Left renal pelvis (tissue), 4 donors: Measurements from ENCODE around the gene LAMA2. TPM values are rescaled to one million over a fixed set of nuclear protein-coding genes. Genes with fewer than 3 reads are reported as not detected.

ENCODE experiments used
- DNase-seq, 4 donors: peaks; one replicate each; pipeline ENCODE4 v3.0.0-alpha.2; 2013; ENCODE audit warnings: low read depth in 4 of 4, low spot score in 3 of 4
- polyA plus RNA-seq, 4 donors: library from polyadenylated mRNA; unstranded; fragments of 120-200 nt; gene quantifications; one replicate each; pipeline ENCODE4 v1.2.1, GENCODE V29; 2013; ENCODE audit not compliant: insufficient read length in 4 of 4

LAMA2 gene
- polyA plus RNA-seq, 4 donors, result 25.7 to 67.5 (median 34.6) TPM

DNA sequence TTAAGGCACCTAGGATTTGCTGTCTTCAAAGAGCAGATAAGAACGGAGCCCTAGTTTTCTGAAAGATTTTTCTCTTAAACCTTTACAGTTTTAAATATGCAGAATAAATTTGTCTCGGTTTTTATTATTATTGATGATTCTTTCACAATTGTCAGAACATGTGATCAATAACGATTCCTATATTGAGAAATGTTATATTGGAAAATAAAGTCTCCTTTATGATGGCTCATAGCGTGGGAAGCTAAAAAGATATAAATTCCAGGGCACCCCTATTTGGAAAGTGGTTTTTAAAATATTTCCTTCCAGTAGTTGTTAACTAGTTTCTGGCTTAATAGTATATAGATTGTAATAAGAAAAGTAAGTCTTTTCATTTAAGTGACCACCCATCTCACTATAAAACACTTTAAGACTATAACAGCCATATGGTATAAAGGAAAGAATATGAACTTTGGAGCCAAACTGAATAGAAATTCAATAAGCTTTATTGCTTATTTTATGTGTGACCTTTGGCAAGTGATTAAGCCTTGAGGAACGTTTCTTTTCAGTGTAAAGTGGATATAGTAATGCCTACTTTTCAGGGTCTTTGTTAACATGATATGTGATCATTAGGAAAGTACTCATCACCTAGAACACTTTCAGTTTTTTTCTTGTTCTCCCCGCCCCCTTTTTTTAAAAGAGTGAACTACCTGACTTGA is 369.6 kb downstream of the LAMA2 start:
- no peak for DNase-seq

- no peak for DNase-seq
These were observed 370.3 kb downstream of the LAMA2 start for GRCh38 chr6:129253242-129253641.

- DNase-seq, result no peak
These were observed 370.8 kb downstream of the LAMA2 start for GRCh38 chr6:129253727-129254126.

DNA sequence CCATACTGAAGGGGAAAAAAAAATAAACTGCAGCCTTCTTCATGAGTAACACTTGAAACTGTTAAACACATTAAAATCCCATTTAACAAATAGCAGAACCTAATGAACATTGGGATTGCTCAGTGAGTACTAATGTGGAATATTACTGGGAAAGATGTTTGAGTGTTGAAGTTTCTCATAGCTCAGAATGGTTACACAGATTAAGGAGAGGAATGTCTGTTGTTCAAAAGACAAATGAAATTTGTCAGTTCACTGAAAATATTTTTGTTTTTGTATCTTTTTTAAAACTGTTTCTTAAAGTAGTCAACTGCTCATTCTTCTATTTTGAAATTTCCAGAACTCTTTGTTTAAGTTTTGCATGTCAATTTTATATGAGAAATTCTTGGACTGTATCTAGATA is 374.3 kb downstream of the LAMA2 start:
- no peak for DNase-seq

DNA sequence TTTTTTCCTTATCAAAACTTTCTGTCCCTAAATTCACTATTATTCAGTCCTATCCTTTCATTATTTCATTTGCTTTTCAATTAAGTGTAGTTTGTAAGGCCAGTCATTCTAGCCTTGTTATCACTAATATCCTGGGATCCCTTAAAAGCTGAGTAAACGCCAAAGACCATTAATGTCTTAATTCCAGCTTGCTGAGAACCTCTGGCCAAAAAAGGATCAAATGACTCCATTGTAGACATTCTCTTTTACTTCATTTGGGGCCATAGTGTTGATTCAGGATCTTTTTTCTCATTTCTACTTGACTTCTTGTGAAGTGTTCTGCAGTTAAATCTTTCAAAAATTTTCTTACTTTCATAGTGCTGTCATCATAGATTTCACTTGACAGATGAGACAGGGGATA is 379.7 kb downstream of the LAMA2 start:
- no peak for DNase-seq

GRCh38 chr6:129263176-129263575 is 380.2 kb downstream of the LAMA2 start:
- no peak for DNase-seq

DNA sequence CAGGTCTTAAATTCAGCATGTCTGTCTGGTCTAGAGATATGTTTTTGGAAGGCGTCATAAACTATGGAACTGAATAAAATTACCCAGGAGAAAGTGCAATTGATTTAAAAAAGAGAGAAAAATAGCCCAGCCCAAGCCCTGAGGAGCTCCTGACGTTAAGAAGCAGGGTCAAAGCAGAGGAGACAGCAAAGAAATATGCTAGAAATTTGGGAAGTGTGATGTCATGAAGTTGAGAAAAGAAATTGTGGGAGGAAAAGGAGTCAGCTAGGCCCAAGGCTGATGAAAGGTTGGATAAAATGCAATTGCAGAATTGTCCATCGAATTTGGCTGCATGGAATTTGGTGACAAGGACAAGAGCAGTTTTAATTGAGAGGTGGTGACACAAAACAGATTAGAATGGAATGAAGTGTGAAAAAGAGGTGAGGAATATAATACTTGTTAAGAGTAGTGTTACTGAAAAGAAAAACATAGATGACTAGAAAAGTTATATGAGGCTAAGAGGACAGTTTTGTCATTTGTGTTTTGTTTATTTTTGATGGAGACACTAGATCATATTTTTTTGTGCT is 381.6 kb downstream of the LAMA2 start:
- DNase-seq, result no peak

GRCh38 chr6:129267028-129267427 is 384.1 kb downstream of the LAMA2 start:
- DNase-seq, result no peak

GRCh38 chr6:129269076-129269475 is 386.1 kb downstream of the LAMA2 start:
- no peak for DNase-seq

- DNase-seq, result no peak
These were observed 387.0 kb downstream of the LAMA2 start for GRCh38 chr6:129269891-129270290.

- DNase-seq, result no peak
These were observed 387.5 kb downstream of the LAMA2 start for GRCh38 chr6:129270450-129270849.

DNA sequence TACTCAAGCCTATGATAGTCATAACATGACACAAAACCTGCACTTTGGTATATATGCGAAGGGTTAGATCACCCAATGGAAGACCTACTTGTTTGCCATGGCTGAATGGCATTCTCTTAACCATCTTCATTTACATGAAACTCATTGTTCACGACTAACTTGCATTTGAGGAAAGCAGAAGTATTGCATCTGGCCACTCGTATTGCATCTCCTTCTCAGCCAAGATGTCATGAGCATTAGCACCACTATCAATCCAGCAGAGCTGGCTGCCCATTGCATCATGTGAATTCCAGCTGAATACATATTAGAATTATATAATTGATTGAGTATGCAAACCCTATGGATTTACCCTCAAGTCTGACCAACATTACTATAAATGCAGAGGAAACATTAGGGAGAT is 390.2 kb downstream of the LAMA2 start:
- no peak for DNase-seq

DNA sequence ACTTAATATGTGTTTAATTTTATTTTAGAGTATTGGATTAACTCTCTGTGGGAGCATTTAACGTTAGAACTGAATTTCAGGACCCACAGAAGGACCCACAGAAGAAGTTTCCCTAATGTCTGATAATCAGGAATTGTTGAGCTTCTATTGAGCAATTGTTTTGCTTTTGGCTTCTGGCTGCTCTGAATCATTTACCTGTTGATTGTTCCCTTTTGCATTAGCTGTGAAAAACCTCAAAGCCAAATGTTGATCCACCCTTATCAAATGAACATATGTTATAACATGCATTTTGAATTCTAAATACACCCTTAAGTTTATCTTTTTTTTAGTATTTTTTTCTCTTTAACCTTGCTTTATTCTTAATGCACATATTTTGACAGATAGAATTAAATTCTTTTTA is 393.5 kb downstream of the LAMA2 start:
- DNase-seq, result no peak

DNA sequence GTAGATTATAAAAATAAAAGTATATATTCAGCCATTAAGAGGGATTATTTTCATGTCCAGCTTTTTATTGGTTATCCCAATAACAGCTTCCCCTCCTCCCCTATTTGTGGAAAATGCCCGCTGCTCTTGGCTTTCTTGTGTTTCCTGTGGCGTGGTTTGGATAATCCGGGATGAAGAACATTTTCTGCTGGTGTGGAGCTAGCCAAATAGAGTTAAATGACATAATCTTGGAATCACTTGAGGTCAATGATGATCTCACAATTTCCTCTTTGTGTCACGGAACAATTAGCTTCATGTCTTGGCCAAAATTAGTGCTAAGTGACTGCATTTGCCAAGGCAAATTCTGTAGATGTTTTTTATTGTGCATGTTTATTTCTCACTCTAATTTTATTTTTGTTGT is 394.0 kb downstream of the LAMA2 start:
- DNase-seq, result no peak

- no peak for DNase-seq
These were observed 396.7 kb downstream of the LAMA2 start for GRCh38 chr6:129279343-129280292.

DNA sequence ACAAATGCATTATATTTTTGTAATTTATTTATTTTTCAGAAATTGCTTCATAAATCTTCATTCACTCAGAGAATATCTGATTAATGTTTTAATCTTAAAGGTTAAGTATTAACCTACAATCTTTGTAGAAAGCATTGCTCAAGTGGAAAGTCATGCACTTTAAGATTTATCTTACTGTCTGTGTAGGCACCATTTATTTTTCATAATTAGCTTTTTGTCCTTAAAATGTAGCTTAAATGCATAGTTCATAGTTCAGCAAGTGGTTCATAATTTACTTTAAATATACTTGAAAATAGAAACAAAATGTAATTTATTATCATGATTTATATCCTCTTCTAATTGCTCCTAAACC is 397.3 kb downstream of the LAMA2 start:
- DNase-seq, result peak in 3 of 4 donors; percentile 4 to 27 (median 14)

- peak in 3 of 4 donors; percentile 12 to 23 (median 17) for DNase-seq
These were observed 397.8 kb downstream of the LAMA2 start for GRCh38 chr6:129280749-129281148.

GRCh38 chr6:129281168-129281796 is 398.3 kb downstream of the LAMA2 start:
- no peak for DNase-seq

GRCh38 chr6:129282019-129282418 is 399.1 kb downstream of the LAMA2 start:
- no peak for DNase-seq

DNA sequence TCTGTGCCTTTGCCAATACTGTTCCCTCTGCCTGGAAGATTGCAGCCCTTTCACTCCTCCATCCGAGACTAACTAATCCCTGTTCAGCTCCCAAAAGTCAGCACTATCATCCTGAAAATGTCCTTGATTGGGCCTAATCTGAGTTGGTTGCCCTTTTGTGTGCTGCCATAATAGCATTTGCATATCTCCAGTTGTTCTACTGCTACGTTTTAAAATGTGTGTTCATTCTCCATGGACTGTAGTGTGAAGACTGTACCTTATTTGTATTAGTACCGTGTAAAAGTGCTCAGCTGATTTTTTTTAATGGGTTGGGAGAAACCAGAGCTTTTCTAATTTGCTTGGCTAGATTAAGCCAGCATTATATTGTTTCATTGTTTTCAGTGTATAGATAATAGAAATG is 401.3 kb downstream of the LAMA2 start:
- no peak for DNase-seq
